K562 (cell line): ENCODE results near the gene PRR19. TPM values are rescaled to one million over a fixed set of nuclear protein-coding genes. Genes with fewer than 3 reads are reported as not detected.

Experiments used
- ATAC-seq: fragments of 200-7000 bp; cut with Tn5 transposase; 3 replicates; pipeline ENCODE4 v1.9.1; 2020; ENCODE audit warnings: moderate library complexity
- BruUV-seq: library from RNA; stranded (reverse); fragments of 400-500 nt; replicated peaks from 2 replicates; lab custom pipeline; 2021; lab: Mats Ljungman, UMichigan
- CTCF ChIA-PET: fragments of 300-600 bp; formaldehyde crosslinking; extraction: SDS; loops from one replicate; lab custom pipeline; 2021; ENCODE audit warnings: low intra/inter-chr PET ratio; lab: Yijun Ruan, JAX
- POLR2A ChIA-PET: fragments of 300-600, 350-650 bp; sonication (Branson Sonifier 250); formaldehyde crosslinking; extraction: SDS; loops from one replicate; lab custom pipeline; 2021; ENCODE audit warnings: antibody characterized with exemption, inconsistent platforms; lab: Yijun Ruan, JAX
- DNase-seq, 4 experiments: peaks; one replicate each; pipeline versions ENCODE4 v3.0.0 to v3.0.0-alpha.2; 2011 to 2018; ENCODE audit warnings: low spot score in 3 of 4, mixed read lengths in 3 of 4; ENCODE audit errors: extremely low read depth in 1 of 4
- FAIRE-seq: peaks from 2 replicates; lab custom pipeline; 2011; peaks lifted over from hg19 to GRCh38; lab: Jason Lieb, UNC
- H2AFZ ChIP-seq: 2 replicates; pipeline ENCODE4 v1.6.0; 2011; ENCODE audit warnings: low read depth, low read length, control low read depth, inconsistent platforms
- H3K27ac ChIP-seq: fragments of 200-600 bp; 3 replicates; pipeline ENCODE4 v1.8.0; 2011; ENCODE audit warnings: low read depth, mild to moderate bottlenecking, control low read depth, inconsistent platforms, low read length, moderate library complexity, mixed read lengths; ENCODE audit errors: extremely low read depth
- H3K27me3 ChIP-seq, 2 experiments: fragments of 300-600 bp in 1 of 2; 2 replicates in 1 of 2; 3 replicates in 1 of 2; pipeline versions ENCODE4 v1.6.0 to v1.8.0; 2011; ENCODE audit warnings: inconsistent platforms in 2 of 2, low read length in 2 of 2, mild to moderate bottlenecking in 1 of 2, mixed read lengths in 1 of 2, moderate library complexity in 1 of 2; ENCODE audit not compliant: control insufficient read depth in 2 of 2, insufficient read depth in 2 of 2
- H3K36me3 ChIP-seq: fragments of 300-600 bp; 3 replicates; pipeline ENCODE4 v1.8.0; 2011; ENCODE audit warnings: mild to moderate bottlenecking, low read length, inconsistent platforms; ENCODE audit not compliant: control insufficient read depth, insufficient read depth
- H3K4me1 ChIP-seq, 2 experiments: fragments of 200-600 bp in 1 of 2; replicated peaks in 1 of 2; 2 replicates in 1 of 2; 3 replicates in 1 of 2; pipeline versions ENCODE4 v1.5.1 to v1.8.0; 2011; ENCODE audit warnings: inconsistent platforms in 2 of 2, low read length in 2 of 2, mild to moderate bottlenecking in 1 of 2, mixed read lengths in 1 of 2, moderate library complexity in 1 of 2; ENCODE audit not compliant: control insufficient read depth in 2 of 2, insufficient read depth in 2 of 2
- H3K4me2 ChIP-seq: 2 replicates; pipeline ENCODE4 v1.6.1; 2011; ENCODE audit warnings: low read length, control low read depth, inconsistent platforms, mixed read lengths; ENCODE audit not compliant: insufficient read depth
- H3K4me3 ChIP-seq: fragments of 200-600 bp; sonication (generic), shearing (Covaris generic); 2 replicates; pipeline ENCODE4 v1.5.1; 2016; ENCODE audit warnings: control low read depth, inconsistent platforms
- H3K79me2 ChIP-seq: fragments of 200-600 bp; 3 replicates; pipeline ENCODE4 v1.8.0; 2011; ENCODE audit warnings: low read length, inconsistent platforms; ENCODE audit not compliant: control insufficient read depth, insufficient read depth
- H3K9ac ChIP-seq, 2 experiments: 2 replicates each; pipeline versions ENCODE4 v1.6.0 to v1.6.1; 2011; ENCODE audit warnings: low read depth in 2 of 2, low read length in 2 of 2, control low read depth in 1 of 2, inconsistent platforms in 1 of 2, mild to moderate bottlenecking in 1 of 2, mixed read lengths in 1 of 2; ENCODE audit not compliant: insufficient read depth in 1 of 2
- H3K9me1 ChIP-seq: one replicate; pipeline ENCODE4 v1.6.0; 2011; ENCODE audit warnings: inconsistent platforms, mild to moderate bottlenecking, low read length, moderate library complexity; ENCODE audit not compliant: control insufficient read depth, insufficient read depth
- H3K9me3 ChIP-seq: replicated peaks from 2 replicates; pipeline ENCODE4 v1.5.1; 2011; ENCODE audit warnings: low read depth, low read length, inconsistent platforms; ENCODE audit not compliant: control insufficient read depth, insufficient read depth
- H4K20me1 ChIP-seq: replicated peaks from 2 replicates; pipeline ENCODE4 v1.6.1; 2011; ENCODE audit warnings: low read length, inconsistent platforms, mixed read lengths; ENCODE audit not compliant: control insufficient read depth, insufficient read depth
- BRD4 ChIP-seq: fragments of 200-600 bp; sonication (generic); IDR thresholded peaks from 2 replicates; pipeline ENCODE4 v1.6.1; 2017; ENCODE audit warnings: inconsistent platforms
- KLF13 ChIP-seq: fragments of 450-650 bp; IDR thresholded peaks from 2 replicates; pipeline ENCODE4 v1.6.1; 2016; ENCODE audit warnings: missing genetic modification characterization, low read depth, mild to moderate bottlenecking, missing compliant biosample characterization, moderate library complexity, borderline replicate concordance
- NFIC ChIP-seq: fragments of 450-650 bp; IDR thresholded peaks from 2 replicates; pipeline ENCODE4 v1.6.1; 2017; ENCODE audit warnings: mild to moderate bottlenecking, inconsistent platforms
- POLR2G ChIP-seq: fragments of 200-400 bp; formaldehyde crosslinking; IDR thresholded peaks from 2 replicates; pipeline ENCODE4 v1.6.1; 2017; ENCODE audit warnings: low read depth, mild to moderate bottlenecking, antibody characterized with exemption, low read length, moderate library complexity
- PRDM10 ChIP-seq: fragments of 450-650 bp; IDR thresholded peaks from 2 replicates; pipeline ENCODE4 v1.6.1; 2018; ENCODE audit not compliant: partially characterized antibody
- RBM22 ChIP-seq: fragments of 200-400 bp; formaldehyde crosslinking; IDR thresholded peaks from 2 replicates; pipeline ENCODE4 v1.6.1; 2018; ENCODE audit warnings: low read length, low read depth; ENCODE audit not compliant: poor library complexity, severe bottlenecking
- ZBED1 ChIP-seq: IDR thresholded peaks from 2 replicates; pipeline ENCODE4 v1.6.1; 2014
- ZBTB11 ChIP-seq, 3 experiments: fragments of 200-800 bp in 1 of 3; fragments of 250-450 bp in 1 of 3; fragments of 450-650 bp in 1 of 3; sonication (Bioruptor Pico) in 1 of 3; sonication (Bioruptor generic) in 1 of 3; formaldehyde crosslinking in 1 of 3; IDR thresholded peaks; 2 replicates each; pipeline versions ENCODE4 v1.6.1 to v1.8.0; 2016 to 2022; ENCODE audit warnings: mild to moderate bottlenecking in 2 of 3, missing genetic modification characterization in 2 of 3, missing compliant biosample characterization in 1 of 3, moderate library complexity in 1 of 3
- ZBTB26 ChIP-seq: fragments of 450-650 bp; formaldehyde crosslinking; IDR thresholded peaks from 2 replicates; pipeline ENCODE4 v1.4.0; 2022; ENCODE audit warnings: missing genetic modification characterization
- WGBS: fragments of 100-300 bp; shearing (Covaris generic); methylation state at CpG from one replicate; pipeline ENCODE4 v1.1.6; 2016; ENCODE audit warnings: low coverage, mixed read lengths; ENCODE audit not compliant: insufficient coverage; ENCODE audit errors: missing lambda C conversion rate; 5-methylcytosine and 5-hydroxymethylcytosine counted together
- in situ Hi-C: fragments of 300-500 bp; cut with MboI; formaldehyde crosslinking; loops from 4 replicates; pipeline ENCODE4 v1.15.0; 2018; ENCODE audit warnings: inconsistent platforms, mixed read lengths
- intact Hi-C: fragments of 100-400 bp; cut with micrococcal nuclease; formaldehyde crosslinking; loops from 2 replicates; pipeline ENCODE4 v1.14.2; 2022
- polyA plus RNA-seq, 8 experiments: library from polyadenylated mRNA; depleted of rRNA in 4 of 8; stranded (reverse) in 5 of 8; unstranded in 3 of 8; fragments of >200 nt; fragmentation: Nextera tagmentation in 2 of 8; fragmentation: Illumina TruSeq in 1 of 8; extraction: Ambion mirVana in 2 of 8; extraction: Trizol in 1 of 8; gene quantifications; 2 replicates each; pipeline versions ENCODE4 v1.2.1 to v1.2.3, GENCODE V29; 2011 to 2014; ENCODE audit warnings: inconsistent platforms in 1 of 8, missing spikeins in 1 of 8
- total RNA-seq, 7 experiments: library from RNA; depleted of rRNA in 6 of 7; stranded (reverse); fragments of >200 nt in 6 of 7; fragmentation: Illumina TruSeq in 2 of 7; extraction: Trizol in 2 of 7; gene quantifications; 2 replicates each; pipeline versions ENCODE4 v1.2.1 to v1.2.3, GENCODE V29; 2011 to 2021; ENCODE audit warnings: low replicate concordance in 1 of 7

PRR19 gene
- total and polyA plus RNA-seq, 9 of the 15 experiments (the other 6 are each of a cell fraction or from before 2014, with no cell fraction given): 0.10 to 1.6 (median 0.54) TPM

- POLR2A ChIA-PET: no interaction called here
- TF ChIP-seq PRDM10 (peak; percentile 94), NFIC (peak; percentile 92), ZBTB26 (CRISPR knock-in tag) (no peak), RBM22 (peak; percentile 25), BRD4 (no peak), POLR2G (0 out of 2 replicates have a peak, but pooled peaks have one; percentile 13), ZBED1 (no peak), KLF13 (tag) (no peak), ZBTB11 (CRISPR knock-in tag; IDR thresholded peaks at IDR 0.05) (no peak)
Observed at GRCh38 chr19:42286349-42287016, 15.4 kb upstream of the PRR19 start.

More at GRCh38 chr19:42286349-42287016, 15.4 kb upstream of the PRR19 start:
- Histone ChIP-seq H3K79me2 (peaks cover 44% of the 10 kb centered on the region), H2AFZ (no peak overlapping the region), H3K36me3 (peaks cover 50% of the 10 kb centered on the region; the same call in 2 of the 3 replicates), H3K4me2 (peak overlapping the region; percentile 83), H3K9ac (peak overlapping the region; percentile 70 to 94; a peak in 3 of 4 replicates), H3K27ac (peak overlapping the region; percentile 34; the same call in 1 of the 3 replicates), H3K4me3 (no peak overlapping the region), H4K20me1 (0 out of 2 replicates have a peak, but pooled peaks cover 8% of the 10 kb centered on the region), H3K9me3 (no peaks in the 10 kb centered on the region), H3K9me1 (no peaks in the 10 kb centered on the region), H3K4me1 (peaks cover 36 to 80% of the 10 kb centered on the region in 2 experiments), H3K27me3 (no peaks in the 10 kb centered on the region; a peak in 1 of 5 replicates)
- WGBS: 56% methylated on average over 10 of the region's 13 CpGs
- no peak for ATAC-seq
- CTCF ChIA-PET: no interaction called here
- in situ Hi-C loops: no loop called here
- DNase-seq: peak; percentile 45 to 66 (median 56)
- intact Hi-C loops: no loop called here
- FAIRE-seq: no peak
- no TSS peak for BruUV-seq
